Stimulated activated CD4-positive, alpha-beta T cell treated with anti-CD3 and anti-CD28 coated beads, Interleukin-4, amount 100 ng/mL, for 1 hour (primary cell): ENCODE results near the gene NDUFB10.
A peak's percentile ranks its signal among the peaks of the same experiment; 100 is the strongest.

Experiments used
- DNase-seq: peaks from one replicate; pipeline ENCODE4 v3.0.0-alpha.2; 2020

The NDUFB10 gene

DNA sequence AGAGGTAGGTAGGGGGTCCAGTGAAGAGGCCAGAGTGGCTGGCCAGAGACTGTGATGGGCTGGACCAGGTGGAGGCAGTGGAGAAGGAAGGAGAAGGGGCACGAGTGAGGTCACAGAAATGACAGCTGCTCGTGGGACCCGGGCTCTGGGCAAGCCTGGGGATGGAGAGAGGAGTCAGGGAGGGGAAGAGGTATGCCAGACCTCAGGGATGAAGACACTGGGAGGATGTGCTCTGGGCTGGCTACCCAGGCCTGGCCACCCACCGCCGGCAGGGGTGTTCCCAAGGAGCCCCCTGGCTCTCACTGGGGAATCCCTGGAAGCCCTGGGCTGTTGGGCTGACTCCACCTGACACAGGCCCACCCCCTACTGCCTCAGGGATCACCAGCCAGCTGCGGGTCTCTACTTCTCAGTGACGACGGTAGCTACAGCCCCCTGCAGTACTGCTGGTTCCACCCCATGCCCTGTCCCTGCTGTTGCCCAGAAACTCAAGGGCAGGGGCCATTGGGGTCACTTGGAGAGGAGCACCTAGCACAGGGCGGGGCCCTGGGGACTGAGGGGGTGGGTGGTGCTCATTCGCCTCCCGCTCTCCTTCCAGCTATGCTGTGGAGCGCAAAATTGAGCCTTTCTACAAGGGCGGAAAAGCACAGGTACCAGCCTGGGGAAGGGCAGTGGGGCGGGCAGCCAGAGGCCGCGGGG is 14.3 kb downstream of the NDUFB10 start:
- no peak for DNase-seq

DNA sequence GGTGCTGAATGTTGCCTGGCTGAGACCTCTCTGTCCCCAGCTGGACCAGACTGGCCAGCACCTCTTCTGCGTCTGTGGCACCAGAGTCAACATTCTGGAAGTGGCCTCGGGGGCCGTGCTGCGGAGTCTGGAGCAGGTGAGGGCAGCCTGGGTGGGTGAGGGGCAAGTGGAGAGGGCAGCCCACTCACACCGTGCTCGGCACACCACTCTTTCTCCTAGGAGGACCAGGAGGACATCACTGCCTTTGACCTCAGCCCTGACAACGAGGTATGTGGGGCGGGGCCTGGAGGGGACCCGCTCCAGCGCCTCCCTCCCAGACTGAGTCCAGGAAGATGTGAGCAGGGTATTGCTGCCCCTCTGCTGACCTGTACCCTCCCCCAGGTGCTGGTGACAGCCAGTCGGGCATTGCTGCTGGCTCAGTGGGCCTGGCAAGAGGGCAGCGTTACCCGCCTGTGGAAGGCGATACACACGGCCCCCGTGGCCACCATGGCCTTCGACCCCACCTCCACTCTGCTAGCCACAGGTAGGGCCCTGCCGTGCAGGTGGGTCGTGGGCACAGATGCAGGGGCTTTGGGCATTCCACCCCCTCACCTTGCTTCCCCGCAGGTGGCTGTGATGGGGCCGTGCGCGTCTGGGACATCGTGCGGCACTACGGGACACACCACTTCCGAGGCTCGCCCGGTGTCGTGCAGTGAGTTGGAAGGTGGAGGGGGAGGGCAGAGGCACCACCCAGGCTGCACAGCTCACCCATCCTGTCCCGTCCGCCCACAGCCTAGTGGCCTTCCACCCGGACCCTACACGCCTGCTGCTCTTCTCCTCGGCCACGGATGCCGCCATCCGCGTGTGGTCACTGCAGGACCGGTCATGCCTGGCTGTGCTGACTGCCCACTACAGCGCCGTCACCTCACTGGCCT is 15.1 kb downstream of the NDUFB10 start:
- no peak for DNase-seq

DNA sequence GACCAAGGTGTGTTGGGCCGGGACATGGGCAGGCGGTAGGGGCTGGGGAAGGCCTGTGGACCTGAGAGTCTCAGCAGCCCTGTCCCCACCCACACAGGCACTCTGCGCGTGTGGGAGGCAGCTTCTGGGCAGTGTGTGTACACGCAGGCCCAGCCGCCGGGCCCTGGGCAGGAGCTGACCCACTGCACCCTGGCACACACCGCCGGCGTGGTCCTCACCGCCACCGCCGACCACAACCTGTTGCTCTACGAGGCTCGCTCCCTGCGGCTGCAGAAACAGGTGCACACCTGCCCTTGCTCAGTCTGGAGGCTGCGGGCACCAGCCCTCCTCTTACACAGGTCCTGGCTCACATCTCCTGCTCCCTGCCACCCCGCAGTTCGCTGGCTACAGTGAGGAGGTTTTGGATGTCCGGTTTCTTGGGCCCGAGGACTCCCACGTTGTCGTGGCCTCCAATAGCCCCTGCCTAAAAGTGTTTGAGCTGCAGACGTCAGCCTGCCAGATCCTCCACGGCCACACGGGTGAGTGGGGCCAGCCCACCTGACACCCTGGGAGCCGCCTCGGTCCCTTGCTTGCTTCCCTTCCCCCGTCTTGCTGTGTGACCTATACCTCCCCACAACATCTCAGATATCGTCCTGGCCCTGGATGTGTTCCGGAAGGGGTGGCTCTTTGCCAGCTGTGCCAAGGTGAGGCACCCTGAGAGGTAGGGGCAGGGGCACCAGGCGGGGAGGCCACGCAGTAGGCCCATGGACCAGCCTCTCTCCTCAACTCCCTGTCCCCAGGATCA is 16.3 kb downstream of the NDUFB10 start:
- DNase-seq = no peak

DNA sequence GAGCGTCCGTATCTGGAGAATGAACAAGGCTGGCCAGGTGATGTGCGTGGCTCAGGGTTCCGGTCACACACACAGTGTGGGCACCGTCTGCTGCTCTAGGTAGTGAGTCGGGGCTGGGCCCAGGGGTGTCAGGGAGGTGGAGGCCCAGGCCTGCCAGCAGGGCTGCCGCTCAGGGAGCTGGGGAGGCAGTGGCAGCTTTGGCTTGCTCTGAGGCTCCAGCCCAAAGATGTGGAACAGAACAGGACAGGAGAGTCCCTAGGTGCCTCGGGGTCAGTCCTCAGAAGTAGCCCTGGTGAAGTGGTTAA is 16.8 kb downstream of the NDUFB10 start:
- no peak for DNase-seq

DNA sequence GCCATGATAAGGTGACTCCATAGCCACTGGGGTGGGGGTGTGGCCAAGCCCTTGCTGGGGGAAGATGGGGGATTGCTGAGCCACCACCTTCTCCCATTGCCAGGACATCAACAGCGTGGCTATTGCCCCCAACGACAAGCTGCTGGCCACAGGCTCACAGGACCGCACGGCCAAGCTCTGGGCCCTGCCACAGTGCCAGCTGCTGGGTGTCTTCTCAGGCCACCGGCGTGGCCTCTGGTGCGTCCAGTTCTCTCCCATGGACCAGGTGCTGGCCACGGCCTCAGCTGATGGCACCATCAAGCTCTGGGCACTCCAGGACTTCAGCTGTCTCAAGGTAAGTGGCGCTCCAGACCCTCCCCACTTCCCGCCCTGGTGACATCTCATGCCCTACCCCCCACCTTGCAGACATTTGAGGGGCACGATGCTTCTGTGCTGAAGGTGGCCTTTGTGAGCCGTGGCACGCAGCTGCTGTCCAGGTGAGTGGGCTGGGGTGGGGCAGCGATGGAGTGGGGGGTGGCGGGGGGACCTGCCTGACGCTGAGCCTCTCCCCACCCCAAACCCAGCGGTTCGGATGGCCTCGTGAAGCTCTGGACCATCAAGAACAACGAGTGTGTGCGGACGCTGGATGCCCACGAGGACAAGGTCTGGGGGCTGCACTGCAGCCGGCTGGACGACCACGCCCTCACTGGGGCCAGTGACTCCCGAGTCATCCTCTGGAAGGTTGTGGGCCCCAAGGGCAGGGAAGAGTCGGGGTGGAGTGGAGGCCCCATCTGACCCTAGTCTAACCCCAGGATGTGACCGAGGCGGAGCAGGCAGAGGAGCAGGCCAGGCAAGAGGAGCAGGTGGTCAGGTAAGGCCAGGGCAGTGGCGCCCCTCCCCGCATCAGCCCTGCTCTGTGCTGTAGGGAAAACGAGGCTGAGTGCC is 17.9 kb downstream of the NDUFB10 start:
- no peak for DNase-seq

DNA sequence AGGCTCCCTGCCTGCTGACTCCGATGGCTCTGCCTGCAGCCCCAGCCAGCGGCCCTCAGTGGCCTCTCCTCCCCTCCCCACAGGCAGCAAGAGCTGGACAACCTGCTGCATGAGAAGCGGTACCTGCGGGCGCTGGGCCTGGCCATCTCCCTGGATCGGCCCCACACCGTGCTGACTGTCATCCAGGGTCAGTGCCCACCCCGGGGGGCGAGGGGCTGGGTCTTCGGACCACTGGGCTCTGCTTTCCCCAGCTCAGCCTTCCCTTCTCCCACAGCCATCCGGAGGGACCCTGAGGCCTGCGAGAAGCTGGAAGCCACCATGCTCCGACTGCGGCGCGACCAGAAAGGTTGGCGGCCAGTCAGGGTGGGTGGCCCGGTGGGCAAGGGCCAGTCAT is 18.5 kb downstream of the NDUFB10 start:
- DNase-seq = no peak

DNA sequence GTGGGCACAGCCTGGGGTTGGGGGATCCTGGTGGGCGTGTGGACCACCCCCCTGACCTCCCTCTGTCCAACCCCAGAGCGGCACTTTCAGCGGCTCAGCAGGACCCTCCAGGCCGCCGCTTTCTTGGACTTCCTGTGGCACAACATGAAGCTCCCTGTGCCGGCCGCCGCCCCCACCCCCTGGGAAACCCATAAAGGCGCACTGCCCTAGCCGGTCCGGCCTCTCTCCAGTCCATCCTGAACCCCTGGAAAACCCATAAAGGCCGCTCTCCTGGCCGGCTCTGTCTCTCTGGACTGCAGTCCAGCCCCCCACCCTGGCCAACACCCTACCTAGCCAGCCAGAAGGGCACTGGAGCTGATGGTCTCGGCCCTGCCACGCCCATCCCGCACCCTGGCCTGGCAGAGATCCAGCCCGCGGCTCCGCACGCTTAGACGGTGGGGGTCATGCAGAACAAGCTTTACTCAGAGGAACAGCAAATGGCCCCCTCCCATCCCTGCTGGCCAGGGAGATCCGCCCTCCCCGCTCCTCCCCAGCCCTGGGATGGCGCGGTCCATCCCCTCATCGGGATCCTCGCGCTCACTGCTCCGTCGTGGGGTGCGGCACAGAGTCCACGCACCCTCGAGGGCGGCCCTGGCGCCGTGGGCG is 19.3 kb downstream of the NDUFB10 start:
- no peak for DNase-seq

DNA sequence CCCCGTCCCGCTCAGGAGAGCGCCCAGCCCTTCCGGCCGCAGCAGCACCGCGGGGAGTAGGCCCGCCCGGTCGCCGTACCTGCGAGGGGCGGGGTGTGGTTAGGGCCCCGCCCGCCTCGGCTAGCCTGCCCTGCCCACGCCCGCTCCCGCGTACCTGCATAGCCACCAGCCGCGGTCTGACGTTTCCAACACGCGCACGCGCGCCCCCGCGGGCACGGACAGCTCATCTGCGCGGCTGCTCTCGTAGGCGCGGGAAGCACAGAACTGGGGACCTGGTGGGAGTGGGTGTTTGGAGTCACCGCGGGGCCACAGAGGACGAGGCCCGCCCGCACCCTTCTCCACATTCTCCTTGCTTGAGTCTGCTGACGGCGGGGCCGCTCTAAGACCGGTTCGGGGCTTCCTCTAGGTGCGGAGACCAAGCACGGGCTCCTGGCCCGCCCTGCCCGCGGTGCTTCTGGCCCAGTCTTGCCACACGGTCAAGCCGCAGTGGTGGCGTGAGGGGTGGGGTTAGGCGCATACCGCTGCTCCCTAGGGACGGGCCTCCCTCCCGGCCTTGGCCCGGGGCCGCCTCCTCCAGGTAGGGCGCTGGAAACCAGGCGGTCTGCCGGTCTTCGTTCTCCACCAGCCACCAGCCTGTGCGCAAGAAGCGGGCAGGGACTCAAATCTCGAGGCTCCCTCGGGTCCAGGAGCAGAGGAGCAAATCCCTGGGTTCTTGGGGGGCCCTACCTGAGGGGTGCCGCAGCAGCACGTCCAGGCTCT is 20.1 kb downstream of the NDUFB10 start:
- peak; percentile 51 for DNase-seq

DNA sequence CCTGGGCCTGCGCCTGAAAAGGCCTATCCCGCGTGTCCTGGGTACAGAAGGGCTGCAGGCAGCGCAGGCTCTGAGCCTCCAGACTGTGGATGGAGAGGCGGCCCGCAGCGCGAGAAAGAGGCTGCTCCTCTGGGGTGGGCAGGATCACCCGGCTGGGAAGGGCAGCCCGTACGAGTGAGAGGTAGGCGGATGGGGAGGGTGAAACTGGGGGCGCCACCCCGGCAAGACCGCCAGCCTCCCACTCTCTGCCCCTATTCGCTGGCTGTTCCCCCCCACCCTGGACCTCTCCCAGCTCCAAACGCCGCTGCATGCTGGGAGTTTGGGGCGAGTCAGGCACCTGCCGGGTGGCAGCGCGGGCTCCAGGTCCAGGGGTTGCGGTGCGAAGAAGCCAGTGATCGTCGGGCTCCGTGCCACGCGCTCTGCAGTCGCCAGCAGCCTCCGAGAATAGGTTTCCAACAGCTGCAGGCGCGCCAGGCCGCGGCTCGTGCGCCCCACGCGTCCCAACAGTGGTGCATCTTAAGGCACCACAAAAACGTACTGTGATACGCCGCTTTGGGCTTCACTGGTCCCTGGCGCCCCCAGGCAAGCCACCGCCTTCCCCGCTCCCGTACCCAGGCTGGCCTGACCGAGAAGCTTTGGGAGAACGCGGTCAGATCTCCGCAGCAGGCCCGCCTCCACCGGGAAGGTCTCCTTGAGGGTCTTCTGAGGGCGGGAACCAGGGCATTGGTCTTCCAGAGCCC is 20.9 kb downstream of the NDUFB10 start:
- no peak for DNase-seq

DNA sequence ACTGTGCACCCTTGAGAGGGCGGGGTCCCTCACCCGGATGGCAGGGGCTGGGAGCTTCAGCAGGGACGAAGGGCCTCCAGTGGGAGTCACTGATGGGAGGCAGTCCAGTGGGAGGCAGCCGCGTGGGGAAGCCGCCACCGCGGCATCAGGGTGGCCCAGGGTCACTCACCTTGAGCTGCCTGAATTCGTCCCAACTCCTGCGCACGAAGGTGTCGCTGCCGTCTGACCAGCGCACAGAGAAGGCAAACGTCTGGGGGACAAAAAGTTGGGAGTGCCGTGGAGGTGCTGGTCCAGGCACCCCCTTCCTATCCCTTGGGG is 21.4 kb downstream of the NDUFB10 start:
- DNase-seq = no peak

DNA sequence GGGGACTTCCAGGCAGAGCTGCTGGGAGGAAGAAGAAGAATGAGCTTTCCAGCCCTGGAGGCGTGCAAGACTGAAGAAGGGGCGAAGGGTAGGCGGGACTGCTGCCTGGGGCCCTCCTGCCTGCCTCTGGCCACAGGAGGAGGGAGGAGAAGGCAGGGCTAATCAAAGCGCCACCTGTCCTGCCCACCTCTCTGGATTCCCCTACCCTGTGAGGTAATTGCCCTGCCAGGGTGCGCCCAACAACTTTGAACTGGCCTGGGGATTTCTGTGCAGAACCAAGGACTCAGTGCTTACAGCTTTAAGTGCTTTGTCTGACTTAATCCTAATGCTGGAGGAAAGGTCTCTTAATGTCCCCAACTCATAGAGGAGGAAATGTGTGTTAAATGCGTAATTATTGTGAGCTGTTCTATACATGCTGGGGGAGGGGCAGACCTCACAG is 22.1 kb downstream of the NDUFB10 start, which contains the start of gene NOXO1:
NOXO1 (minus strand) TSS at position 72 of the 439 bp plus-strand sequence. CDS start 290 bp downstream, outside the sequence.
- no peak for DNase-seq

DNA sequence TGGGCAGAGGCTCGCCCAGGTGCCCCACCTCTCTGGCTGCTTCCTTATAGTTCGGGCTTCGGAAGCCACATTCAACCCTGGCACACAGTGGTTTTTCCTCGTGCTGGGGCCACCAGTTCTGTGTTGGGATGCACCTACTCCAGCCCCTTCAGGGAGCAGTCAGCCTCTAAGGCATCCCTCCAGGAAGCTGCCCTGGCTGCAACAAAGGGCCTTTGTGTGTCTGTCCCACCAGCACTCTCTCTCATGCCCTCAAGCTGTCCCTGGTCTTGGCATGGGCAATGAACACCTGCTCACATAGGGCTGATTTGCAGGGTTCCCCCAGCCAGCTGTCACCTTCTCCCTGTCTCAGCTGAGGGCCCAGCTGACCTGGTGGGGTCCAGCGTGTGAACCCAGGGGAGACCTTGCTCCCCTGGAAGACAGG is 22.7 kb downstream of the NDUFB10 start:
- no peak for DNase-seq

DNA sequence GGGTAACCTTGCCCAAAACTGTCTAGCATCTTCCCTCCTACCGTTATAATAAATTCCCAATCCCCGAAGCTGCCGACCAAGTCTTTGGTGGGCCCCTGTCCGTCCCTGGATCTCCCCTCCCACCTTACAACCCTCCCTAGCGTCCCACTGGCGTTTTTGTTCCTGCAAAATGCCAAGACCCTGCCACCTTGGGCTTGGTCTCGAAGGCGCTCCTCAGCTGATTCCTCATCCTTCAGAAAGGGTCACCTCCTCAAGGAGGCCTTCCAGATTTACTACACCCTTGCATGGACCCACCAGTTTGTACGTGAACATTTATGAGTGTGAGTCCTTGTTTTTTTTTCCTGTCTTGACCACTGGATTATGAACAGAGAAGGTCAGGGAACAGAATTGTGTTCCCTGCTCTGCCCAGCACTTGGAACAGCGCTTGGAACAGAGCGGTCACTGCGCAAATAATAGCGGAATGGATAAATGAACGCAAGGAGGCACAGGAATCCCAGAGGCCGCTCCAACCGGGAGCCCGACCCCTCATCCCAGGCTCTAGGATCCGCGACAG is 23.7 kb downstream of the NDUFB10 start:
- no peak for DNase-seq

DNA sequence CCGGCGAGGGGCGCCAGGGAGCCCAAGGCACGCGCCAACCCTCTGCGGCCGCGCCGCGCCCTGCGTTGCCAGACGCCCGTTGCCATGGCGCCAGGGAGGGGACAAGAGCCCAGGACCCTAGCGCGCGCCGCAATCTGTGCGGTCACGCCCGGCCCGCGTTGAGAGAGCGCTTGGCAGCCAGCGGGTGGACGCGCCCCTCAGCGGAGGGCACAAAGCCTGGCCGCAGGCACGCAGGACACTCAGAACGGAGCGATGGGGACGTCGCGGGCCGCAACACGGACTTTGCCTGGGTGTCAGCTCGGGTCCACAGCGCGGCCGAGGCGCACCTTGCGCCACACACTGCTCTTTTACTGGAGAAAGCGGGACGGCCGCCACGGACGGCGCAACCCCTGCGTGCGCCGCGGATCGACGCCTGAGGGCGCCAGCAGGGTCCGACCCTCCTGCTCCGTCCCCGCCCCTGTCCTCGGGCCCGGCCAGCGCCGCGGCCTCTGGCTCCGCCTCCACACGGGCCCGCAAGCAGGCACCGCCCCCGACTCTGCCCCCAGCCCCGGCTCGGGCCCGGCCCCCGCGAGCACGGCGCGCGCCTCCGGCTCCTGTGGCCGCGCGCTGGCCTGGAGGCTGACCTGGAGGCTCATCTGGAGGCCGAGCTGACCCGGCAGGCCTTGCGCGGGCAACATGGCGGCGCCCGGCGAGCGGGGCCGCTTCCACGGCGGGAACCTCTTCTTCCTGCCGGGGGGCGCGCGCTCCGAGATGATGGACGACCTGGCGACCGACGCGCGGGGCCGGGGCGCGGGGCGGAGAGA is 24.4 kb downstream of the NDUFB10 start, which contains the start of gene GFER:
GFER (plus strand) TSS at position 650 of the 803 bp plus-strand sequence; CDS start at position 676, 26 bp downstream.
- DNase-seq = peak; percentile 64

DNA sequence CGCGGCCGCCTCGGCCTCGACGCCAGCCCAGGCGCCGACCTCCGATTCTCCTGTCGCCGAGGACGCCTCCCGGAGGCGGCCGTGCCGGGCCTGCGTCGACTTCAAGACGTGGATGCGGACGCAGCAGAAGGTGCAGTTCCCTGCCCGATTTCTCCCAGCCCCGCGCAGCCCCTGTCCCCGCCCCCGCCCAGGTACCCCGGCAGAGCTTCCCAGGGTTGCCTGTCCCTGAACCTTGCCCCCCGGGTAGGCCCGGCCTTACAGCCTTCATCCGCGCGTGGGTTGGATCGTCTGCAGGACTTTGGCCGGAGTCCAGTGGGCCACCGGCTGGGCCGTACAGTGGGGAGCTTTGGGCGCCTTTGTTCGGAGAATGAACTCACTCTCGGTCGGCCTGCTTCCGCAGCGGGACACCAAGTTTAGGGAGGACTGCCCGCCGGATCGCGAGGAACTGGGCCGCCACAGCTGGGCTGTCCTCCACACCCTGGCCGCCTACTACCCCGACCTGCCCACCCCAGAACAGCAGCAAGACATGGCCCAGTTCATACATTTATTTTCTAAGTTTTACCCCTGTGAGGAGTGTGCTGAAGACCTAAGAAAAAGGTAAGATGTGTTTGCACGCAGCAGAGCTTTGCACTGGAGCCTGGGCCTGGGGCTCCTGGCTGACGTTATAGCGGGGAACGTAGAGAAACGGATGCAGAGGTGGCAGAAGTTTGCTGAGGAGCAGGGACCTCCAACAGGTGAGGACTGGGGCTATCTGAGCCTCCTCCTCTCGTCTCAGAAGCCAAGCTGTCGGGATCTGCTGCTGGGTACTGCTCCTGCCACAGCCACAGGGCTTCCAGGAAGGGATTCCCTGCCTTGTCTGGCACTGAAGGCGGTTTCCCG is 25.2 kb downstream of the NDUFB10 start:
- no peak for DNase-seq

DNA sequence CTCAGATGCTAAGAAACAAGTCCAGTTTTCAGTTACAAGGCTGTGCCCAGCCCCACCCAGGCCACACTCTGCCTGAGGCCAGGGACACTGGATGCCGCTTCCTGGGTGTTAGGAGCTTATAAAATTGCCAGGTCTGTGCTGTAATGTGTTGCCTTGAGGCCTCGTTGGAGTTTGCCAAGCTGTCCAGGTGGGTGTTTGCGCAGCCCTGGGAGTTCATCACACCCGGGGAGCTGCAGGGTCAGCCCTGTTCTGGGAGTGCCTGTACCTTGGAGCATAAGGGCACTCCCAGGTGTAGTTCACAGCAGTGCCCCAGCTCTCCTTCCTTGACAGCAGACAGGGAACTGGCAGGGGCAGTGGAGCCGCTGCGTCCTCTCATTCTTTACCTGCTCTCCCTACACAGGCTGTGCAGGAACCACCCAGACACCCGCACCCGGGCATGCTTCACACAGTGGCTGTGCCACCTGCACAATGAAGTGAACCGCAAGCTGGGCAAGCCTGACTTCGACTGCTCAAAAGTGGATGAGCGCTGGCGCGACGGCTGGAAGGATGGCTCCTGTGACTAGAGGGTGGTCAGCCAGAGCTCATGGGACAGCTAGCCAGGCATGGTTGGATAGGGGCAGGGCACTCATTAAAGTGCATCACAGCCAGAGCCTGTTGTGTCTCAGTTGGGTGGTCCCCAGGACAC is 26.3 kb downstream of the NDUFB10 start:
- no peak for DNase-seq

DNA sequence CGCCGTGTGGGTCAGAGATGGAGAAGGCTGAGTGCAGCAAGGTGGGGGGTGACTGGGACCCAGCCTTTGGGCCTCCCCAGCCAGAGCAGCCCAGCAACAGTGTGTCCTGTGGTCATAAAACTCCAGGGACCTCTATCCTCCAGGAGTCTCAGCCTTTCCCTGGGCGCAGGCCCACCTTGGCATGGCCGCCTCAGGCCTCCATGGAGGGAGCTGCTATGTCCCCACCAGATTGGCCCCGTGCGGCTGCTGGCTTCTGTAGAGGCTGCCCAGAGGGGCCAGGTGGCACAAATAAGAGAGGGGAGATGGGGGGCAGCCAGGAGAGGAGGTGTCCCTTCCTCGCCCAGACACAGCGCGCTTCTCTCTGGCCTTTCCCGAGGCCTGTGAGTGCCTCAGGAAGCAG is 27.9 kb downstream of the NDUFB10 start:
- DNase-seq = no peak
